ENCODE results near the gene ABCC6.
"Not testable (repeated sequence)": the region's sequence is repeated elsewhere in the genome, so short reads cannot be mapped to it uniquely, and the experiment has no call there.

The ABCC6 gene

GRCh38 chr16:16186820-16187219 is 36.5 kb downstream of the ABCC6 start:
- no peak for DNase-seq

GRCh38 chr16:16185095-16185494 is 38.2 kb downstream of the ABCC6 start:
- no peak for DNase-seq

GRCh38 chr16:16184594-16184993 is 38.7 kb downstream of the ABCC6 start:
- DNase-seq, result no peak

GRCh38 chr16:16183562-16183961 is 39.7 kb downstream of the ABCC6 start:
- no peak for DNase-seq

GRCh38 chr16:16182918-16183317 is 40.4 kb downstream of the ABCC6 start:
- DNase-seq, result no peak

GRCh38 chr16:16181748-16182147 is 41.5 kb downstream of the ABCC6 start:
- not testable (repeated sequence) for DNase-seq

GRCh38 chr16:16178455-16179162 is 44.7 kb downstream of the ABCC6 start:
- no peak for DNase-seq

- DNase-seq, result no peak
Observed at GRCh38 chr16:16176328-16176727, 47.0 kb downstream of the ABCC6 start.

- DNase-seq, result no peak
Observed at GRCh38 chr16:16175296-16175695, 48.0 kb downstream of the ABCC6 start.

GRCh38 chr16:16172991-16173390 is 50.3 kb downstream of the ABCC6 start:
- DNase-seq, result no peak

GRCh38 chr16:16171332-16171919 is 51.9 kb downstream of the ABCC6 start:
- no peak for DNase-seq

GRCh38 chr16:16169615-16170014 is 53.7 kb downstream of the ABCC6 start:
- DNase-seq, result no peak

- DNase-seq, result no peak
Observed at GRCh38 chr16:16168431-16168830, 54.9 kb downstream of the ABCC6 start.

GRCh38 chr16:16167927-16168326 is 55.4 kb downstream of the ABCC6 start:
- DNase-seq, result no peak

- no peak for DNase-seq
Observed at GRCh38 chr16:16166949-16167348, 56.3 kb downstream of the ABCC6 start.

GRCh38 chr16:16166085-16166484 is 57.2 kb downstream of the ABCC6 start:
- no peak for DNase-seq

GRCh38 chr16:16164243-16164642 is 59.1 kb downstream of the ABCC6 start:
- no peak for DNase-seq

GRCh38 chr16:16163571-16163970 is 59.7 kb downstream of the ABCC6 start:
- no peak for DNase-seq

- no peak for DNase-seq
Observed at GRCh38 chr16:16163109-16163508, 60.2 kb downstream of the ABCC6 start.

GRCh38 chr16:16162591-16162990 is 60.7 kb downstream of the ABCC6 start:
- DNase-seq, result no peak

GRCh38 chr16:16161840-16162239 is 61.5 kb downstream of the ABCC6 start:
- not testable (repeated sequence) for DNase-seq

GRCh38 chr16:16161319-16161718 is 62.0 kb downstream of the ABCC6 start:
- DNase-seq, result no peak

GRCh38 chr16:16159662-16160061 is 63.6 kb downstream of the ABCC6 start:
- DNase-seq, result no peak

- DNase-seq, result no peak
Observed at GRCh38 chr16:16158741-16159374, 64.4 kb downstream of the ABCC6 start.

All from NK-92 treated with Interleukin-12 subunit alpha and Interleukin-12 subunit beta, amount 100 ng/mL, for 24 hours (cell line).